ENCODE measurements around the gene LRP2.
"Not testable (repeated sequence)": the region's sequence is repeated elsewhere in the genome, so short reads cannot be mapped to it uniquely, and the experiment has no call there.

The LRP2 gene

GRCh38 chr2:169172151-169172735 is 190.1 kb downstream of the LRP2 start:
- peak; percentile 14 for DNase-seq

DNA sequence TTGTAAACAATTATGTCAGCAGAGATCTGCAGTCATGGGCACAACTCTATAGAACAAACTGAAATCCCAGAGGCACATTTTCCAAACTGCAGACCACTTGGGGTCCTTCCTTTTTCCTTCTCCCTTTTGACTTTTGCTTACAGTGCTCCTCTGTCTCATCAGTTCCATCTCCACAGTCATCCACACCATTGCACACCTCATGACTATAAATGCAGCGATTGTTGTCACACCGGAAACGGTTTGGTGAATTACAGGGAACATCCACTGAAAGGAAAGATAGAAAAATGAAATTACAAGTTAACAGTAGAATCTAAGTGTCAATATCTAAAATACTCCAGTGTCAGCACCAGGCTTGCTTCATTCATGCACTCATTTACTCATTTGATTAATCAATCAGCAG is 196.5 kb downstream of the LRP2 start:
- DNase-seq = no peak

GRCh38 chr2:169164311-169164710 is 198.0 kb downstream of the LRP2 start:
- DNase-seq = no peak

- DNase-seq = no peak
Observed at GRCh38 chr2:169162613-169163012, 199.7 kb downstream of the LRP2 start.

DNA sequence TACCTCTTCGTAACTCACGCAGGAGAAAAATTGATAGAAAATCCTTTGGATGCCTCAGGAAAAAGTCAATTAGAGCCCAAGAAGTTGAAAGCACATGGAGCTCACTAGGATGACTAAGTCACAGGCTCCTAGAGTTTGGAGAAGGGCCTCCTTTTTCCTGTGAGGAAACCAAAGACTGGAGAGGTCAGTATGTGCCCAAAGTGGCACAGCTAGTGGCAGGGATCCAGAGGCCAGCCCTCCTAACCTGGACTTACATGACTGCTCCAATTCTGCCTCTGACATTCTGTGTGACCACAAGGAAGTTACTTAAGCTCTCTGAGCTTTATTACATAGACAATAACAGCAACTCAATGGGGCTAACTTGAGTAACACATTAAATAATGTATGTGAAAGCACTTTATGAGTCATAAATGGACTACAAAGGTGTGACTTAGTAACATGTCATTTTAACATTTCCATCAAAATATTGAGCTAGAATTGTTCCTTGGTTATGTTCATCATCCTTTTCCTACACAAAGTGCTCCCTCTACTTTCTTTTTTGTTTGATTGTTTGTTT is 201.3 kb downstream of the LRP2 start:
- no peak for DNase-seq

GRCh38 chr2:169159686-169160085 is 202.6 kb downstream of the LRP2 start:
- no peak for DNase-seq

GRCh38 chr2:169158874-169159273 is 203.5 kb downstream of the LRP2 start:
- DNase-seq = no peak

GRCh38 chr2:169146220-169146619 is 216.1 kb downstream of the LRP2 start:
- no peak for DNase-seq

- DNase-seq = no peak
Observed at GRCh38 chr2:169143998-169144397, 218.3 kb downstream of the LRP2 start.

- DNase-seq = peak; percentile 57
Observed at GRCh38 chr2:169141713-169142352, 220.5 kb downstream of the LRP2 start.

DNA sequence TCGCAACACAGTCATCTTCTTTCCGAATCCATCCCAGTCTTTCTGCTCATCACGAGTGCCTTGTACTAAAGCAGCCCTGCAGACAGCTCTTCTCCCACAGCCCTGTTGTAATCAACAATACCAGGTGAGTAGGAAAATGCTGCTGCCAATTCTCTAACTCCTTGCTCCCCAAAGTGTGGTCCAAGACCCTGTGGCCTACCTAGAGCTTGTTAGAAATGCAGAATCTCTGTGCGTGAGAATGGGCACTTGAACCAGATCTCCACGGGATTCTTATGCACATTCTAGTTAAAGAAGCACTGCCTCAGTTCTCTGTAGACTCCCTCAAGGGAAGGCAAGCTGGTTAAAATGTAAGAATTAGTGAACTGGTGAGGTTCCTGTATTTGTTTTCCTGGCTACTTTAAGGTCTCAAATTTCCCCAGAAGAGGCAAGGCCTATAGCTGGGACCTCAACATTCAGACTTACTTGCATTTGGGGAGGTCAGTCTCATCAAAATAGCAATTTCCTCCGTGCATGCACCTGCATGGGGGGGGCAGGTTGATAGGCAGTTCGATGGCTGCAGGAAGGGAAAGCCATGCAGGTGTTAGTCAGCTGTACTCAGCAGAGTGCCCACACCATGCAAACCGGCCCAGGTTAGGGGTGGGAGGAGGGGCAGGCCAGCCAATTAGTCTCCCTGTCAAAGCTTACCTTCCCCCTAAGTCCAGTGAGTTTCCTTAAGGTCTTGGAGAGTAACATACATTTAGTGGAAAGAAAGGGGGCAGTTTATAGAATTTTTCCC is 222.2 kb downstream of the LRP2 start:
- DNase-seq = no peak

GRCh38 chr2:169139145-169139544 is 223.2 kb downstream of the LRP2 start:
- no peak for DNase-seq

DNA sequence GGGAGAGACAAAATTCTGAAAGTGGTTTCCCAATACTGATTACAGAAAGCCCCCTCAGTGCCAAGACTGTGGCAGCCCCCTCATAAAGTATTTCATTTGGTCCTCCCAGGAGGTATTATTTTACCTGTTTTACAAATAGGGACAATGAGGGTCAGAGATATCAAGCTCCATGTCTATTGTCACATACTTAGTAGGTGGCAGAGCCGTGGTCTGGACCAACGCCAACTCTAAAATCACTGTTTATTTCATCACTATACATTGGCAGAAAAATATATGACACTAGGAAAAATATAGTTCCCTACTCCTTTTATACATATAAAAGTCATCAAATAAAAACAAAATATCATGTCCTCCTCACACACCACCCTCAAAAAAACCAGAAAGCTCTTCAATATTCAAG is 224.4 kb downstream of the LRP2 start:
- DNase-seq = no peak

- DNase-seq = no peak
Observed at GRCh38 chr2:169136885-169137534, 225.3 kb downstream of the LRP2 start.

GRCh38 chr2:169136428-169136827 is 225.9 kb downstream of the LRP2 start:
- DNase-seq = not testable (repeated sequence)

- DNase-seq = not testable (repeated sequence)
Observed at GRCh38 chr2:169134272-169134671, 228.1 kb downstream of the LRP2 start.

- DNase-seq = peak; percentile 58
Observed at GRCh38 chr2:169131587-169132512, 230.5 kb downstream of the LRP2 start.

GRCh38 chr2:169129703-169130243 is 232.6 kb downstream of the LRP2 start:
- no peak for DNase-seq

DNA sequence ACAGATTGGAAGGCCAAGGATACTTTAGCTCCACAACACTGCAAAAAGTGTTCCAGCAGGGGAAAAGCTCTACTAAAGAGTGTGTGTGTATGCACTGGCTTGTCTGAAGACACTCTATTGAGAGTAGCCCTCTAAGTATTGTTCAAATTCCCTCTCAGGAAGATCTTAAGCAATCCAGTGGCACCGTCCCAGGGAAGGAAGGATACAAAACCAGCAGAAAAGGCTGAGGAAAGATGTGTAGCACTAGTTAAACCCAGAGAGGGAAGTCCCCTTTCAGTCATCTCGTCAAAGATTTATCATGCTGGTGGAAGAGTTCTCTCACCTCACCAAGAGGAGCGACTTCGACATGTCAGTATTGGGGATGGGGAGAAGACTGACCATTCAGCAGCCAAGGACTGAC is 242.5 kb downstream of the LRP2 start:
- no peak for DNase-seq

GRCh38 chr2:169119123-169119760 is 243.1 kb downstream of the LRP2 start:
- no peak for DNase-seq

DNA sequence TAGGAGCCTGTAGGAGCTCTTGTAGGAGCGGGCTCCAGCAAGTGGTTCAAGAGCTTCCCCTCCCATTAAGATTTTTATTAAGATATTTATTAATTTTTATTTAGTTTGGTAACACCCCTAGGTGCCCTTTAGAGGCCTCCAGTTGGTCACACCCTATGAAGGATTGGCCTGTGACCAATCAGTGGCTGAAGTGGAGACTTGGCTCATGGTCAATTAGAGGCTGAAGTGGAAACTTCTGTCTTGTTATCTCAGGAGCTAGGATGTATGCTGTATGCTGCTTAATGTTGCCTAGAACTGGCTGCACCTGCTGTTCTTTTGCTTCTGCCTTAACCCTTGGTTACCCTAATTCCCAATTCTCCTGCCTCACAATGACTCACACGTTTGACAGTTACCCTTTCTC is 244.3 kb downstream of the LRP2 start:
- DNase-seq = no peak

Measured in fibroblast of skin of scalp (primary cell).